GM19455 (cell line): ENCODE results near the gene CAPN1.

ENCODE experiments used
- ATAC-seq: cut with Tn5 transposase; IDR thresholded peaks from one replicate; pipeline ENCODE4 v1.9.1; 2021; ENCODE audit not compliant: unreplicated experiment

The CAPN1 gene

DNA sequence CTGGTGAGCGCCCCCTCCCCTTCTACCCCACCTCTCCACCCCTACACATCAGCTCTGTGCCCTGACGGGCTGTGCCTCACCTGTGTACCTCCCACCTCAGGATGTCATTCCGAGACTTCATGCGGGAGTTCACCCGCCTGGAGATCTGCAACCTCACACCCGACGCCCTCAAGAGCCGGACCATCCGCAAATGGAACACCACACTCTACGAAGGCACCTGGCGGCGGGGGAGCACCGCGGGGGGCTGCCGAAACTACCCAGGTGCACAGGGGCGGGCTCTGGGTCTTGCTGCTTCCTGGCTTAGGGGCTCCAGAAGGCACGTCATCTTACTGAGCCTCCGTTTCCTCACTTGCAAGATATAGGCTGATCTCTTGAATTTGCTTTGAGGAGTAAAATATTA lies 6.8 kb downstream of the CAPN1 start:
- ATAC-seq = no peak

DNA sequence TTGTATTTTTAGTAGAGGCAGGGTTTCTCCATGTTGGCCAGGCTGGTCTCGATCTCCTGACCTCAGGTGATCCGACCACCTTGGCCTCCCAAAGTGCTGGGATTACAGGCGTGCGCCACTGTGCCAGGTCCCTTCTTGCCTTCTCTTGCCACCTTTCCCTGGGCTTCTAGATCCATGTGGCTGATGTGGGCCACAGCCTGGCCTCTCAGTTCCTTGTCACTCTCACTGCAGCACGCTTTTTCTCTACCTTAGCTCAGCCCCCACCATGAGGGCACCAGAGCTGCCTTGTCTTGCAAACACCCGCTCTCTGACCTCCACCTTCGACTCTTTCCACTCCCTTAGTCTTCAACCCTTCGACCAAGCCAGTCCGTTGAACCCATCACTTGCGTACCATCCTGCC lies 7.5 kb downstream of the CAPN1 start:
- no peak for ATAC-seq

DNA sequence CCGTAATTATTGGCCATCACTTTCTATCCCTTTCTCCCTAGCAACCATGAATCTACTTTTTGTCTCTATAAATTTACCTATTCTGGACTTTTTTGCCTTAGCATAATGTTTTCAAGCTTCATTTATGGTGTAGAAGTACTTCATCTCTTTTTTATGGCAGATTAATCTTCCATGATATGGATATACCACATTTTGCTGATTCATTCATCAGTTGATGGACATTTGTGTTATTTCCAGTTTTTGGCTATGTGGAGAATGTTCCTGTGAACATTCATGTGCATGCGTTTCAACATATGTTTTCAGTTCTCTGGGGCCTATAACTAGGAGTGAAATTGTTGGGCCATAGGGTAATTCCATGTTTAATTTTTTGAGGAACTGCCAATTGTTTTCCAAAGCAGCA lies 12.8 kb downstream of the CAPN1 start:
- ATAC-seq = no peak

DNA sequence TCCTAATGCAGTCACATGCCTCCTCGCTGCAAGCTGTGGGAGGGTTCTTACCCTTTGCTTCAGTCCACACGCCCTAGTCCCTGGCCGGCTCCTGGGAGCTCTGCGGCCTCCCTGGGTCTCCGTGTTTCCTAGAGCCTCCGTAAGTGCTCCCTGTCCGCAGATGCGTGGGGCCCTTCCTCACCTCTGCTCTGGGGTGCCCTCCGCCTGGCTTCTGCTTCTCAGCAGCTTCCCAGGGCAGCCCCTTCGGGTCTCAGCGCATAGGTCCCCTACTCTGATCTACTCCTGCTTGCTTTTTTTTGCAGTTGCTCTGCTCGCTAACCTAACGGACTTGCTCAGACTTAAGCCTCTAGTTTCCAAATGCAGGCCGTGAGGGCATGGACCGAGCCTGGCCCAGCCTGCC lies 22.4 kb downstream of the CAPN1 start:
- no peak for ATAC-seq

DNA sequence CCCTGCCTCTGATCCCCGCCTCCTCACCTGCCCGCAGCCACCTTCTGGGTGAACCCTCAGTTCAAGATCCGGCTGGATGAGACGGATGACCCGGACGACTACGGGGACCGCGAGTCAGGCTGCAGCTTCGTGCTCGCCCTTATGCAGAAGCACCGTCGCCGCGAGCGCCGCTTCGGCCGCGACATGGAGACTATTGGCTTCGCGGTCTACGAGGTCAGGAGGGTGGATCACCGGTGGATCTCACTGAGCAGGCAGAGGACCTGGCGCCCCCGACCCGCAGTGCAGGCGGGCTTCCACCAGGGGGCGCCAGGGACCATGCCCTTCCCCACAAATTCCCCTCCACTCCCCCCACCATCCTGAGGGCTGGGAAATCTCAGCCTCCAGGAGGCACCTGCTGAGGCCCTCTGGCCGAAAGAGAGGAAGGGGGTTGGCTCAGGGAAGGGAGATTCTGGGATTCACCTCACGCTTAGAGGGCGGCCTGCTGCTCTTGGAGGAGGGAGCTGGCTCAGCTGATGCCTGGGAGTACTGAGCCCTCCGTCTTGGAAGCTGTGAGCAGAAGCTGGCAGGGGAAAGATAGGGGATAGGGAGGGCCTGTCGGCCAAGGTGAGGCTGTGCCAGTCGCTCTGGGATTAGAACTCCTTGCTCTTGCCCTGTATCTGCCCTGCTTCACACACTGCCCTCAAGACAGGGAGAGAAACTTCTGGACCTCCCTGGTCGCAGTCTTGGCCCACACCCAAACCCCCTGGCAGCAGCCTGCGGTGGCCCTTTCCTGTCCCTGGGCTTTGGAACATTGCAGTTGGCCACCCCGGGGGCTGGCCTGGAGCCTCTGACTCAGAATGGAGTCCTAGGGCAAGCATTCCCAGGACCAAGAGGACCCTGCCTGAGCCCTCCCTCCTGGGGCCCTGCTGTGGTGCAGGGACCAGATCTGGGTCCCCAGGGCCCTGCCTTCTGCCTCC lies 23.2 kb downstream of the CAPN1 start:
- ATAC-seq = no peak

DNA sequence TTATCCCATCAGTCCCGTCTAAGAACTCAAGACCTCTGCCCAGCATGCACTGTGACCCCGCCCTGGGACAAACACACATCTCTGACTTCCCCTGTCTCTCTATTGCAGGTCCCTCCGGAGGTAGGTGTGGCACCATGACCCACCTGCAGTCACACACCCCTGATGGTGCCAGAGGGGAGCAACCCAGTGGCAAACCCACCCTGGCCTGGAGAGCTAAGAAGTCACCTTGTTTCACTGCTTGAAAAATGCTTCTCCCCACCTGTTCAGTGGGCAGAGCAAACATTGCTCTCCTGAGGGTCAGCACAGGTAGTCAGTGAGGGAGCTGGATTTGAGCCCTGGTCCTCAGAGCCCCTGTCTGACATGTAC lies 23.9 kb downstream of the CAPN1 start:
- ATAC-seq = no peak

DNA sequence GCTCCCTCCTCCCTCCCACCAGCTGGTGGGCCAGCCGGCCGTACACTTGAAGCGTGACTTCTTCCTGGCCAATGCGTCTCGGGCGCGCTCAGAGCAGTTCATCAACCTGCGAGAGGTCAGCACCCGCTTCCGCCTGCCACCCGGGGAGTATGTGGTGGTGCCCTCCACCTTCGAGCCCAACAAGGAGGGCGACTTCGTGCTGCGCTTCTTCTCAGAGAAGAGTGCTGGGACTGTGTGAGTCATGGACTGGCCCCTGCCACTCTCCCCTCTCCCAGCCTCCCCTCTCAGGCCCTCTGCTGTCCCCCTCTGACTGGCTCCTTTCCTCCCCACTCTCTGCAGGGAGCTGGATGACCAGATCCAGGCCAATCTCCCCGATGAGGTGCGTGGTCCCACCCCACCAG lies 24.7 kb downstream of the CAPN1 start:
- ATAC-seq = no peak

DNA sequence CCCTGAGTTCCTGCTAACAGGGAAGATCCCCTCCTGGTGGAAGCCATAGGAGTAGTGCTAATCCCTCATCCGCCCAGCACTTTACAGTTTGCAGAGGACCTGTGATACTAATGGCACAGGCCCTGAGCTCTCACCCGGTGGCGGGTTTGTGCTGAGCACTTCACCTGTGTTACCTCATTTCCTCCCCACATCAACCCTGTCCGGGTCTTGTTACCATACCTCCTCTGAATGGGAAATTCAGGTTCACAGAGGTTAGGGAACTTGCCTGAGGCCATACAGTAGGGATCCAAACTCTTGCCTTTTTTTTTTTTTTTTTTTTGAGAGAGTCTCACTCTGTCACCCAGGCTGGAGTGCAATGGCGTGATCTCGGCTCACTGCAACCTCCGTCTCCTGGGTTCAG lies 25.2 kb downstream of the CAPN1 start:
- no peak for ATAC-seq

DNA sequence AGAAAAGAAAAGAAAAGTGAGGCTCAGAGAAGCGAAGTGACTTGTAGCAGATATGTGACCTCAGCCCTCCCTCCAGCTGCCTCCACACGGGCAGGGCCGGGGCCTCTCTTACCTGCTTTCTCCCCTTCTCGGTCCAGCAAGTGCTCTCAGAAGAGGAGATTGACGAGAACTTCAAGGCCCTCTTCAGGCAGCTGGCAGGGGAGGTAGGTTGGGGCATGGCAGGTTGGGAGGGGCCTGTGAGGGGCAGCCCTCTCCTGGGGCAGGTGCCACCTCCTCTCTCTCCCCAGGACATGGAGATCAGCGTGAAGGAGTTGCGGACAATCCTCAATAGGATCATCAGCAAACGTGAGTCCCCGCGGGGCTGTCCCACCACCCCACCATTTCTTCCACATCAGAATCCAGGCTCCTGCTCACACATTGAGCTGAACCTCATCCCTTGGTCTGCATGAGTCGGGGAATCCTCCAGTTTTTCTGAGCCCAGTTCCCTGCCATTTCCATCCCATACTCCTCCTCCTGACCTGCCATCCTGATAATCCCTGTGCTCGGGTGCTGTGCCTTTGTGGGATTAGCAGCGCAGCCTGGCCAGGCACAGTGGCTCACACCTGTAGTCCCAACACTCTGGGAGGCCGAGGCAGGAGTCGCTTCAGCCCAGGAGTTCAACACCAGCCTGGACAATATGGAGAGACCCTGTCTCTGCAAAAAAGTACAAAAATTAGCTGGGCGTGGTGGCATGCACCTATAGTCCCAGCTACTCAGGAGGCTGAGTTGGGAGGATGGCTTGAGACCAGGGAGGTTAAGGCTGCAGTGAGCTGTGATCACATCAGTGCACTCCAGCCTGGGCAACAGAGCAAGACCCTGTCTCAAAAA lies 26.4 kb downstream of the CAPN1 start:
- no peak for ATAC-seq

DNA sequence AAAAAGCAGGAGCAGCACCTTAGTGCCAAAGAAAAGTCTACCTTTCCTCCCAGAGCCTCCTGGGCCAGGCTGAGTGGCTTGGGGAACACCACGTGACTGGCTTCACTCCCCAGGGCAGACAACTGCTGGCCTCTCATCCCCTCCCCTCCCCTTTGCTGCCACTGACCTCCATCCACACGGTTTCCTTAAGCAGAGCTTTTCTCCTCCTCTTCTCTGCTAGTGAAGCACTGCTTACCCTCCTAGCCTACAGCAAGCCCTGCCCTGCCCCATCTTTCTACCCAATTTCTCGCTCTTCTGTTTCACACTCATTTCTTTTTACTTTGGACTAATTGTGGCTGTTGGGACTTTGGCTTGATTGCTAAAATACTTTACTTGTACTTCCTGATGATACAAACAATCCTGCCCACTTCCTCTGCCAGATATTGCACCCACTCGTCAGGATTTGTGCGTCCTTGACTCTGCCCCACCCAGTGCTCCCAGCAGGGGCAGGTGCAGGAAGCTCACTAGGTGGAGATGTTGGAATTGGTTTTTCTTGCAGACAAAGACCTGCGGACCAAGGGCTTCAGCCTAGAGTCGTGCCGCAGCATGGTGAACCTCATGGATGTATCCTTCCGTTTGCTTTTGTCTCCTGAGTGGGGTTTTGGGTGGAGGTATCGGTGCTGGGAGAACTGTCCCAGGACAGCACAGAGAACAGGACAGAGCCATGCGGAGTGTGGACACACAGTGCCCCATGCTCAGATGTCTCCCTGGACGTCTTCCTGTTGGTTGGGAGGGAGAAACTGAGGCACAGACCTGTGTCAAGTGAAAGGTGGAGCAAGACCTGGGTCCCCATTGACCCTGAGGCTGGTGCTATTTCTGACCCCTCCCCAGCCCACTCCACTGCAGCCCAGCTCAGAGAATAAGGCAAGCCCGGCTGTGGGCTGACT lies 27.3 kb downstream of the CAPN1 start:
- ATAC-seq = no peak

DNA sequence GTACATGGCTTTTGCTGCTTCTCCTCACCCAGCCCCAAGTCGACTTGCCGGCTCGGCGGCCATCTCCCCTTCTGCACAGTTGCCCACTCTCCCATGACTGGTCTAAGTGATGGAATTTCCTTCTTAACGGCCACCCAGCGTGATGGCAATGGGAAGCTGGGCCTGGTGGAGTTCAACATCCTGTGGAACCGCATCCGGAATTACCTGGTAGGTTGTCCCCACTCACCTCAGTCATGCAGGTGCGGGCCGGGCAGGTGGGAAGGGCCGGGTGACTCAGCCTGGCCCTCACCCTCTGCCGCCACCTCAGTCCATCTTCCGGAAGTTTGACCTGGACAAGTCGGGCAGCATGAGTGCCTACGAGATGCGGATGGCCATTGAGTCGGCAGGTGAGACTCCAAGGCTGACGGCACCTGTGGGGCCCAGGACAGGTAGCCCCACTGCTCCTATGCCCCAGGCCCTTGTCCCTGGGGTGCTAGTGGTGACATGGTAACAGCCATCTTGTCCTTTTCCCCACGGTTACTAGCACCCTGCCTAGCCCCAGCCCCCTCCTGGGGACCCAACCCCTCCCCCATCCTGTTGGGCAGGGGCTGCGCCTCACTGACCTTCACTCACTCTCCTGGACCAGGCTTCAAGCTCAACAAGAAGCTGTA lies 28.1 kb downstream of the CAPN1 start:
- no peak for ATAC-seq

DNA sequence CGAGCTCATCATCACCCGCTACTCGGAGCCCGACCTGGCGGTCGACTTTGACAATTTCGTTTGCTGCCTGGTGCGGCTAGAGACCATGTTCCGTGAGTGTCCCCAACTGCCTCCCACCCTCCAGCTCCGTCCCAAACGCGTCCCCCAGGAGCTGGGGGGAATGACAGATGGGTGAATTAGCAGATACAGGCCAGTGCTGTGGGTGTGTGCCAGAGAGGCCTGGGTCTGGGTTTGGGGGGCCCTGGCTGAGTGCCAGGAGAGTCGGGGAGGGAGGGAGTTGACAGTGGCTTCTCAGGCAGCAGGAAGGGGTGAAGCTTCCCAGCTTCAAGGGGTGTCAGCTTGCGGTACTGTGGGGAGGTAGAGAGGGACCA lies 28.6 kb downstream of the CAPN1 start:
- ATAC-seq = no peak

DNA sequence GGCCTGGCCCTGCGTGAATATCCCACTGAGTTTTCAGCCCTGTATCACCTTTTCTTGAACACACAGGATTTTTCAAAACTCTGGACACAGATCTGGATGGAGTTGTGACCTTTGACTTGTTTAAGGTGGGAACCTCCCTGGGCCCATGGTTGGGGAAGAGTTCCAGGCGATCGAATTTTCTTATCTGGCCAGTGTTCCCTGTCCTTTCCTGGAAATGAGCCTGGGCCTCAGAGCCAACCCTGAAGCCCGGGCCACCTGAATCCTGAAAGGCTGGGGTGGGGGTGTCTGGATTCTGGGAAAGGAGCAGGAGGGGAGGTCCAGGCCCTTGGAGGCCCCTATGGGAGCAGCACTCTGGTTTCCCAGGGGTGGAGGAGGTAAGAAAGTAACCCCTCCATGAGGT lies 29.0 kb downstream of the CAPN1 start:
- ATAC-seq = no peak

DNA sequence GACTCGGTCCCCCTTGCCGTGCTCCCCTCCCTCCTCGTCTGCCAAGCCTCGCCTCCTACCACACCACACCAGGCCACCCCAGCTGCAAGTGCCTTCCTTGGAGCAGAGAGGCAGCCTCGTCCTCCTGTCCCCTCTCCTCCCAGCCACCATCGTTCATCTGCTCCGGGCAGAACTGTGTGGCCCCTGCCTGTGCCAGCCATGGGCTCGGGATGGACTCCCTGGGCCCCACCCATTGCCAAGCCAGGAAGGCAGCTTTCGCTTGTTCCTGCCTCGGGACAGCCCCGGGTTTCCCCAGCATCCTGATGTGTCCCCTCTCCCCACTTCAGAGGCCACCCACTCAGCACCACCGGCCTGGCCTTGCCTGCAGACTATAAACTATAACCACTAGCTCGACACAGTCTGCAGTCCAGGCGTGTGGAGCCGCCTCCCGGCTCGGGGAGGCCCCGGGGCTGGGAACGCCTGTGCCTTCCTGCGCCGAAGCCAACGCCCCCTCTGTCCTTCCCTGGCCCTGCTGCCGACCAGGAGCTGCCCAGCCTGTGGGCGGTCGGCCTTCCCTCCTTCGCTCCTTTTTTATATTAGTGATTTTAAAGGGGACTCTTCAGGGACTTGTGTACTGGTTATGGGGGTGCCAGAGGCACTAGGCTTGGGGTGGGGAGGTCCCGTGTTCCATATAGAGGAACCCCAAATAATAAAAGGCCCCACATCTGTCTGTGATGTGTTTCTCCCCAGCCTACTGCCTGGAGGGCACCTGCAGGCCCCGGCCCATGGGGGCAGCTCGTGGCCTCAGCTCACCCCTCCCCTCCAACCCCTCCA lies 29.8 kb downstream of the CAPN1 start:
- ATAC-seq = no peak

DNA sequence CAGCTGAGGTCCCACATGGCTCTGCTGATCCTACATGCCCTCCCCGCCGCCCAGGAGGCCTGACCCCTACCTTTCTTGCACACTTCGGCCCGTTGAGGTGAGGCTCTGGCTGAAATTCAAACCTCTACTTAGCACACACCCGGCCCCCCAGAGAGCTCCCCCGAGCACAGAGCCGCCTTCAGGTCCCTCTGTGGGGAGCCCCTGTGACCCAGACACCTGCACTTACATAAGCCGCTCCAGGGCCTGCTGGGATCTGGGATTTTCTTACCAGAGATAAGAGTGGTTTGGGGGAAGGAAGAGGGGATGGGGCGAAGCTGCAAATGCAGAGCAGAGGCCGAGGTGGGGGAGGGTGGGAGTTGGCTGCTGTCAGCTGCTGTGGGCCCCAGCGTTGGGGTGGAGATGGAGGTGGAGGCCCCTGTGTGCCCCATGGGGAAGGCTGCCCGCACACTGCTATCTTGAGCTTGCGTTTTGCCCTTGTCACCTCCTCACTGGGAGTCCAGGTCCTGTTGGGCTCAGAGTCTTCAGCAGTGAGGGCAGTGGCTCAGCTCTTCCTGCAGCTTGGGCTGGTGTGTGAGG lies 30.6 kb downstream of the CAPN1 start:
- no peak for ATAC-seq

DNA sequence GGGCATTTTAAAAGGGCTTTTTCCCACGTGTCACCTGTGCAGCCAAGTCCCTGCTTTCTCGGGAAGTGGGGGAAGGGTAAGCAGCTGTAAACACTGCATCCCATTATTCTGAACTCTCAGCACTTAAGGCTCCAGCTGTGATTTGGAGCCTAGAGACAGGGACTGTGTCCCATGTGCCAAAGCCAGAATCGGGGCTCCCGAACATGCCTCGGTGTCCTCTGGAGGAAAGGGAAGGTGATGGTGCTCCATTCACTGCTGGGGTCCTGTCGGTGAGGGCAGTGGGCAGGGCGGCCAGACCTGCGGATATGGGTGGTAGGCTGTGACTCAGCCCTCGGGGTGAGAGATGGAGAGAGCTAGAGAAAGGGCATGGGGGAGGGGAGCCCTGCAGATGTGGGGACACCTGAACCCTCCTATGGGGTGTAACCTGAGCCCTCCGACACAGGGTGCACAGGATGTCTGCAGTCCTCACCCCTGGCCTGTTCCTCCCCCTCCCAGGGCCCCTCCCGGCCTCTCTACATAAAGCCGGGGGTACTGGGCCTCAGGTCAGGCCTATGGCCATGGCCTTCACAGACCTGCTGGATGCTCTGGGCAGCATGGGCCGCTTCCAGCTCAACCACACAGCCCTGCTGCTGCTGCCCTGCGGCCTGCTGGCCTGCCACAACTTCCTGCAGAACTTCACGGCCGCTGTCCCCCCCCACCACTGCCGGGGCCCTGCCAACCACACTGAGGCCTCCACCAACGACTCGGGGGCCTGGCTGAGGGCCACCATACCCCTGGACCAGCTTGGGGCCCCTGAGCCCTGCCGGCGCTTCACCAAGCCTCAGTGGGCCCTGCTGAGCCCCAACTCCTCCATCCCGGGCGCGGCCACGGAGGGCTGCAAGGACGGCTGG lies 31.8 kb downstream of the CAPN1 start:
- ATAC-seq = no peak

DNA sequence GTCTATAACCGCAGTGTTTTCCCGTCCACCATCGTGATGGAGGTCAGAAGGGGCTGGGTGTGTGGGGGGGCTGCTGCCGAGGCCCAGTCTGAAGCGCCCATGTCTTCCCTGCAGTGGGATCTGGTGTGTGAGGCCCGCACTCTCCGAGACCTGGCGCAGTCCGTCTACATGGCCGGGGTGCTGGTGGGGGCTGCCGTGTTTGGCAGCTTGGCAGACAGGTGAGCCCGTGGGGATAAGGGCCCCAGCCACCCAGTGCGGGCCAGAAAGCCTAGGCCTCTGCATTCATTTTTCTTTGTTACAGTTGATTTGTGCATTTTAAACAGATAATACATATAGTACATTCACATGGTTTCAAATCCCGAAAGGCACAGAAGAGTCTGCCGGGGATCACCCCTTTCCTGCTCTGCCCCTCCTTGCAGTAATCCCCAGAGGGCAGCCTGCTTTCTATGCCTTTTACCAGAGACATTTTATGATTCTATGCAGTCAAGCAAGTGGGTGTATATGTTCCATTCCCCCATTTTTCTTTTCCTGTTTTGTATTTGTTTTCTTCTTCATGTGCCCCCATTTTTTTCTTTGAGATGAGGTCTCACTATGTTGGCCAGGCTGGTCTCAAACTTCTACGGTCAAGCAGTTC lies 32.6 kb downstream of the CAPN1 start:
- ATAC-seq = no peak
